Stimulated activated naive CD8-positive, alpha-beta T cell treated with anti-CD3 and anti-CD28 coated beads, Interleukin-15, Interleukin-2, amounts not matched to agents 100 ng/mL and 50 ng/mL, for 24 hours (primary cell): ENCODE measurements around the gene SNRPD1.
"Not testable (repeated sequence)": the region's sequence is repeated elsewhere in the genome, so short reads cannot be mapped to it uniquely, and the experiment has no call there.

Experiments used
- H3K27ac Mint-ChIP-seq: one replicate; pipeline ENCODE4 v1.8.0; 2021; ENCODE audit warnings: mild to moderate bottlenecking, mixed read lengths
- H3K27me3 Mint-ChIP-seq: one replicate; pipeline ENCODE4 v1.8.0; 2021; ENCODE audit warnings: mixed read lengths
- H3K36me3 Mint-ChIP-seq: one replicate; pipeline ENCODE4 v1.8.0; 2021; ENCODE audit warnings: low read depth, mixed read lengths
- H3K4me1 Mint-ChIP-seq: one replicate; pipeline ENCODE4 v1.8.0; 2021; ENCODE audit warnings: low read depth, mixed read lengths
- H3K4me3 Mint-ChIP-seq: one replicate; pipeline ENCODE4 v1.8.0; 2021; ENCODE audit warnings: mild to moderate bottlenecking, mixed read lengths
- H3K9me3 Mint-ChIP-seq: one replicate; pipeline ENCODE4 v1.8.0; 2021; ENCODE audit warnings: mixed read lengths

Gene SNRPD1

DNA sequence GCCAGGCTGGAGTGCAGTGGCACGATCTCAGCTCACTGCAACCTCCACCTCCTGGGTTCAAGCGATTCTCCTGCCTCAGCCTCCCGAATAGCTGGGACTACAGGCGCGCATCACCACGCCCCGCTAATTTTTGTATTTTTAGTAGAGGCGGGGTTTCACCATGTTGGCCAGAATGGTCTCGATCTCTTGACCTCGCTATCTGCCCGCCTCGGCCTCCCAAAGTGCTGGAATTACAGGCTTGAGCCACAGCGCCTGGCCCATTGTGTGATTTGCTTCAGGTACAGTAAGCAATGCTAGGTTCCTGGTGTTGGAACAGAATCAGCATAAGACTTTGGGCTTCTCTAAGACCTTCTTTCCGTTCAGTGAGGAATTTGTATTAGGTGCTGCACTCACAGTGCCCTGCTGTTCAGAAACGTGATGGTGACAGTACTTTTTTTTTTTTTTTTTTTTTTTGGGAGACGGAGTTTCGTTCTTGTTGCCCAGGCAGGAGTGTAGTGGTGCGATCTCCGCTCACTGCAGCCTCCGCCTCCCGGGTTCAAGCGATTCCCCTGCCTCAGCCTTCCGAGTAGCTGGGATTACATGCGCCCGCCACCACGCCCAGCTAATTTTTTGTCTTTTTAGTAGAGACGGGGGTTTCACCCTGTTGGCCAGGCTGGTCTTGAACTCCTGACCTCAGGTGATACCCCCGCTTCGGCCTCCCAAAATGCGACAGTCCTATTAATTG lies 551 bp upstream of the SNRPD1 start:
- H3K9me3 Mint-ChIP-seq, H3K27me3 Mint-ChIP-seq: not testable (repeated sequence)
- peak overlapping the region; percentile 98 for H3K27ac Mint-ChIP-seq
- H3K36me3 Mint-ChIP-seq: peaks cover 33% of the 10 kb centered on the region
- peak overlapping the region; percentile 95 for H3K4me3 Mint-ChIP-seq
- peaks cover 33% of the 10 kb centered on the region for H3K4me1 Mint-ChIP-seq

DNA sequence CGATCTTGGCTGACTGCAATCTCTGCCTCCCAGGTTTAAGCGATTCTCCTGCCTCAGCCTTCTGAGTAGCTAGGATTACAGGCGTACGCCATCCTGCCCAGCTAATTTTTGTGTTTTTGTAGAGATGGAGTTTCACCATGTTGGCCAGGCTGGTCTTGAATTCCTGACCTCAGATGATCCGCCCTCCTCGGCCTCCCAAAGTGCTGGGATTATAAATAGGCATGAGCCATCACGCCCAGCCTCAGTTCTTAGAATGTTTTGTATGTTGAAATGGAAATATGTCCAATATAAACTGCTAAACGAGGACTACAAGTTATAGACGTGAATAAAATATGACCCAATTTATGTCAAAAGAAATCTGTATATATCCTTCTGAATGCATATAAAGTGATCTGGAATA lies 9.5 kb downstream of the SNRPD1 start:
- Mint-ChIP-seq H3K4me1 (peaks cover 40% of the 10 kb centered on the region), H3K36me3 (peaks cover 62% of the 10 kb centered on the region)
- not testable (repeated sequence) for H3K27ac Mint-ChIP-seq, H3K9me3 Mint-ChIP-seq, H3K27me3 Mint-ChIP-seq, H3K4me3 Mint-ChIP-seq

DNA sequence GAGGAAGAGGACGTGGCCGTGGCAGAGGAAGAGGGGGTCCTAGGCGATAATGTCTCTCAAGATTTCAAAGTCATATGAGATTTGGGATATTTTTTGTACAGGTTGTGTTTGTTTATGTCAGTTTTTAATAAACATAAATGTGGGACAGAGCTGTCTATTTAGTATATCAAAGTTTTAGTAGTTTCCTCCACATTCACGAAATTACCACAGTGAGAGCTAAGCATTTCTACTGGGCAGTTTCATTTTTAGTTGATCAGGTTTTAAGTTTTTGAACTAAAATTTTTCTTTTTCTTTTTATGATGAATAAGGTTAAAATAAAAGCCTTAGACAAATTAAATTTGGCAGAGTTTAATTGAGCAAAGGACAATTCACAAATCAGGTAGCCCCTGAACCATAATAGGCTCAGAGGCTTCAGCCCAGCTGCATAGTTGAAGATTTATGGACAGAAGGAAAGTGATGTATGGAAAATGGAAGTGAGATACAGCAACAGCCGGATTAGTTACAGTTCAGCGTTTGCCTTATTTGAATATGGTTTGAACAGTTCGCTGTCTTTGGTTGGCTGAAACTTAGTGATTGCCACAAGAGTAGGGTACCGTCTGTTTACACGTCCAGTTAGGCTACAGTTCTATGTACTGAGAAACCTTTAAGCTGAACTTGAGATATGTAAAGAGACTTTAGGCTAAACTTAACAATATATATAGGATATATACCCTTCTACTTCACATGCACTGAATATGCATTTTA lies 17.1 kb downstream of the SNRPD1 start:
- H3K9me3 Mint-ChIP-seq: no peaks in the 10 kb centered on the region
- peaks cover 21% of the 10 kb centered on the region for H3K4me1 Mint-ChIP-seq
- peaks cover 68% of the 10 kb centered on the region for H3K36me3 Mint-ChIP-seq
- H3K27me3 Mint-ChIP-seq: no peaks in the 10 kb centered on the region
- H3K4me3 Mint-ChIP-seq: no peak overlapping the region
- peak overlapping the region; percentile 78 for H3K27ac Mint-ChIP-seq

DNA sequence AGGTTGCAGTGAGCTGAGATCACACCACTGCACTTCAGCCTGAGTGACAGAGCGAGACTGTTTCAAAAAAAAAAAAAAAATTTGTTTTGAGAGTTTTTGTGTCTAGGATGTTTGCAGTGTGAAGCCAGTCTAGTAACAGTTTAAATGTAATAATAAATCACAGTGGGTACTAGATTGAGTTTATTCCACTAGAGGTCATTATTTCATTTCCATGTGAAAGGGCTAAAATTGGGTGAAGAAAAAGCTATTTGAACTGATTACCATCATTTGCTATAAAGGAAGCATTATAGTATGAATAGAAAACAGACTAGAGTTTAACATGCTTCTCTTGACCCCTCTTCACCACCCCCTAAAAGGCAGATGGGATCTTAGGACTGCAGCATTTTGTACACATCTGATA lies 20.3 kb downstream of the SNRPD1 start:
- peaks cover 11% of the 10 kb centered on the region for H3K4me1 Mint-ChIP-seq
- peaks cover 65% of the 10 kb centered on the region for H3K36me3 Mint-ChIP-seq
- no peak overlapping the region for H3K27ac Mint-ChIP-seq
- no peaks in the 10 kb centered on the region for H3K9me3 Mint-ChIP-seq
- no peak overlapping the region for H3K4me3 Mint-ChIP-seq
- no peaks in the 10 kb centered on the region for H3K27me3 Mint-ChIP-seq

DNA sequence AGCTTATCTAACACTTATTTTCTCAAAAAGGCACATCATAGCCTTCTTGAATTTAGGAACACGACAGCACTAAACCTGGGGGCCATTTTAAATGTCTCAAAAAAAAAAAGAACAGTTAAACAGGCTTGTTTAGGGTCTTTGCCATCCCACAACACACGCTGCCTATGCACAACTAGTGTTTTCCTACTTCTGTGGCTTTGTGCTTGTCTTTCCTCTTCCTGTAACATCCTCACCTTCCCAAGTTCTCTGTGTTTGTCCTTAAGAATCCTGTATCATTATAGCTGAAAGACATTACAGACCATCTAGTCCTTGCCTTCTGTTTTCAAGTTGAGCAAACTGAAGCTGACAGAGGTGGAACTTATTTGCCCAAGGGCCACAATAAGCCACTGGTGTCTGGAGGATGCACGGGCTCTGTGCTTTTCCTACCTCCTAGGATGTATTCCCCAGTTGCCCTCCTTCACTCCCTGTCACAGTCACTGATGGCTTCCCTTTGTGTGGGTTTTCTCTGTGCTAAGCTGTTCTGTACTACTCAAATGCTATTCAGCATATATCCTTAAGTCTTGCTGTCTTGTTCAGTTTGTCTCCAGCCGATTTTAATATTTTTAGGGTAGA lies 22.6 kb downstream of the SNRPD1 start:
- Mint-ChIP-seq H3K4me1 (peaks cover 11% of the 10 kb centered on the region), H3K27ac (no peak overlapping the region), H3K36me3 (peaks cover 42% of the 10 kb centered on the region), H3K27me3 (no peaks in the 10 kb centered on the region), H3K4me3 (no peak overlapping the region), H3K9me3 (no peaks in the 10 kb centered on the region)

DNA sequence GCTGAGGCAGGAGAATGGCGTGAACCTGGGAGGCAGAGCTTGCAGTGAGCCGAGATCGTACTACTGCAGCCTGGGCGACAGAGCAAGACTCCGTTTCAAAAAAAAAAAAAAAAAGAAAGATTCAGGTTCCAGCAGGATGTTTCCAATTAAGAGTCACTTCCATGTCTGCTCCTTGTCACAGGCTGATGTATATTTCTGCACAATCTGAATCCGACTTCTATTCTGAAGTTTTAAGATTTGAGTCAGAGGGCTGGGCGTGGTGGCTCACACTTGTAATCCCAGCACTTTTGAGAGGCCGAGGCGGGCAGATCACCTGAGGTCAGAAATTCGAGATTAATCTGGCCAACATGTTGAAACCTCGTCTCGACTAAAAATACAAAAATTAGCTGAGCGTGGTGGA lies 24.7 kb downstream of the SNRPD1 start:
- H3K27me3 Mint-ChIP-seq: no peaks in the 10 kb centered on the region
- no peaks in the 10 kb centered on the region for H3K9me3 Mint-ChIP-seq
- H3K4me3 Mint-ChIP-seq: no peak overlapping the region
- peaks cover 11% of the 10 kb centered on the region for H3K4me1 Mint-ChIP-seq
- H3K27ac Mint-ChIP-seq: no peak overlapping the region
- peaks cover 31% of the 10 kb centered on the region for H3K36me3 Mint-ChIP-seq

DNA sequence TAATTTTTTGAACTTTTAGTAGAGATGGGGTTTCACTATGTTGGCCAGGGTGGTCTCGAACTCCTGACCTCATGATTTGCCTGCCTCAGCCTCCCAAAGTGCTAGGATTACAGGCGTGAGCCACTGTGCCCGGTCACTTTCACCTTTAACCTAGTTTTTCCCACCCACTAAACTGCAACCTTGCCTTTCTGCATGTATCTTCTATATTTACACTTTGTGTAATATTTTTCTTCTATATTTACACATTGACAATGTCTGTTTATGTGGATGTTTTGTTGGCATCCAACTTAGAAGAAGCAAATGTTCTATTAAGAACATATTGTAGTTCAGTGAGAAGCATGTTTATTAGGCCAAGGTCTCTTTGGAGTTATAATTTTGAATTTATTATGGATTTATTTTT lies 26.7 kb downstream of the SNRPD1 start:
- Mint-ChIP-seq H3K36me3 (peaks cover 24% of the 10 kb centered on the region), H3K4me3 (no peak overlapping the region), H3K4me1 (peaks cover 11% of the 10 kb centered on the region), H3K9me3 (no peaks in the 10 kb centered on the region), H3K27ac (no peak overlapping the region), H3K27me3 (no peaks in the 10 kb centered on the region)

DNA sequence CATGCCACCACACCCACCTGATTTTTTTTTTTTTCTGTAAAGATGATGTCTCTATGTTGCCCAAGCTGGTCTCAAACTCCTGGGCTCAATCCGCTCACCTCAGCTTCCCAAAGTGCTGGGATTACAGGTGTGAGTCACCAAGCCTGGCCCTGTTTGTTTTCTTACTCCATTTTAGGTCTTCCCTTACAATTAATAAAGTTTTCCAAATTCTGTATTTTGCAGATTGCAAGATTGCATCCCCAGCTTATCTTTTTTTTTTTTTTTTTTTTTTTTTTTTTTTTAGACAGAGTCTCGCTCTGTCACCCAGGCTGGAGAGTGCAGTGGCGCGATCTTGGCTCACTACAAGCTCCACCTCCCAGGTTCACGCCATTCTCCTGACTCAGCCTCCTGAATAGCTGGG lies 28.3 kb downstream of the SNRPD1 start:
- not testable (repeated sequence) for H3K27me3 Mint-ChIP-seq, H3K27ac Mint-ChIP-seq
- H3K36me3 Mint-ChIP-seq: peaks cover 22% of the 10 kb centered on the region

DNA sequence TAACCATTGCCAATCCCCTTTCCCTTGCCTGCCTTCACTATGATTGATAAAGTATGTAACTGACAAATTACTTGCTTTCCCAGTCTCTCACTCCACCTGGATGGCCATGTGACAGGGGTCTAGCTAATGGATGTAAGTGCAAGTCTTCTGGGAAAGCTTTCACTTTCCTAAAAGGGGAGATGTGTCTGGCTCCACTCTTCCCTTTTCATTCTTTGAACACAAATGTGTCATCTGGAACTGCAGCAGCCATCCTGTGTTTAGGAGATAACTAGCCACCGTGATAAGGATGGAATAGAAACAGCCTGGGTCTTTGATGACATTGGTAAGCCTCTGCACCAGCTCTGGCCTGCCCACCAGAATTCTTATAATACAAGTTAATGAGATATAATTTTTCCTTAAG lies 38.2 kb downstream of the SNRPD1 start:
- no peak overlapping the region for H3K27ac Mint-ChIP-seq

More for the DNA sequence above, 28.3 kb downstream of the SNRPD1 start:
- H3K9me3 Mint-ChIP-seq, H3K4me3 Mint-ChIP-seq: not testable (repeated sequence)
- peaks cover 11% of the 10 kb centered on the region for H3K4me1 Mint-ChIP-seq

DNA sequence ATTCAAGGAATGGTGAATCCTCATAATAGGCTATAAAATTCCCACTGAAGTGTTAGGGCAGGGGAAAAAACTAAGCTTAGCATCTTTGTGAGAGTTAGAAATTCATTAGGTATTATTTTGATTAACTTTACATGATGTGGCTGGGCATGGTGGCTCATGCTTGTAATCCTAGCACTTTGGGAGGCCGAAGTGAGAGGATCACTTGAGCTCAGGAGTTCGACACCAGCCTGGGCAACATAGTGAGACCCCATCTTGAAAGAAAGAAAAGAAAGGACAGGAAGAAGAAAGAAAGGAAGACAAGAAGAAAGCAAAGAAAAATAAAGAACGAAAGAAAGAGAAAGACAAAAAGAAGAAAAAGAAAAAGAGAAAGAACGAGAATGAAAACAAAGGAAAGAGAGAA lies 40.0 kb downstream of the SNRPD1 start:
- H3K27me3 Mint-ChIP-seq: no peaks in the 10 kb centered on the region
- no peaks in the 10 kb centered on the region for H3K9me3 Mint-ChIP-seq
- no peaks in the 10 kb centered on the region for H3K4me1 Mint-ChIP-seq
- no peak overlapping the region for H3K27ac Mint-ChIP-seq
- H3K4me3 Mint-ChIP-seq: no peak overlapping the region
- H3K36me3 Mint-ChIP-seq: peaks cover 37% of the 10 kb centered on the region

More for the DNA sequence above, 38.2 kb downstream of the SNRPD1 start:
- Mint-ChIP-seq H3K9me3 (no peaks in the 10 kb centered on the region), H3K27me3 (no peaks in the 10 kb centered on the region), H3K4me3 (no peak overlapping the region), H3K4me1 (no peaks in the 10 kb centered on the region), H3K36me3 (peaks cover 30% of the 10 kb centered on the region)

DNA sequence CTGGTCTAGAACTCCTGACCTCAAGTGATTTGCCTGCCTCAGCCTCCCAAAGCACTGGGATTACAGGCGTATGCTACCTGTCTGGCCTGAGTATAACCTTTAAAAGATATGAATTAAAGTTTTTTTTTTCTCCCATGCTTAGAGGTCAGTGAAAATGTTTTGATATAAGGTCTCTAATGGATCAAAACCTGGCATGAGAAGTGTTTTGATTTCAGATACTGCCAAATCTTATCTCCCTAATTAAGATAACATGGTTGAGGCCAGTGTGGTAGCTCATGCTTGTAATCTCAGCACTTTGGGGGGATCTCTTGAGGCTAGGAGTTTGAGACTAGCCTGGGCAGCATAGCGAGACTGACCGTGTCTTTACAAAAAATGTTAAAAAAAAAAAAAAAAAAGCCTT lies 41.2 kb downstream of the SNRPD1 start:
- no peaks in the 10 kb centered on the region for H3K27me3 Mint-ChIP-seq
- H3K4me1 Mint-ChIP-seq: no peaks in the 10 kb centered on the region
- H3K4me3 Mint-ChIP-seq: no peak overlapping the region
- H3K27ac Mint-ChIP-seq: no peak overlapping the region
- peaks cover 38% of the 10 kb centered on the region for H3K36me3 Mint-ChIP-seq
- no peaks in the 10 kb centered on the region for H3K9me3 Mint-ChIP-seq

DNA sequence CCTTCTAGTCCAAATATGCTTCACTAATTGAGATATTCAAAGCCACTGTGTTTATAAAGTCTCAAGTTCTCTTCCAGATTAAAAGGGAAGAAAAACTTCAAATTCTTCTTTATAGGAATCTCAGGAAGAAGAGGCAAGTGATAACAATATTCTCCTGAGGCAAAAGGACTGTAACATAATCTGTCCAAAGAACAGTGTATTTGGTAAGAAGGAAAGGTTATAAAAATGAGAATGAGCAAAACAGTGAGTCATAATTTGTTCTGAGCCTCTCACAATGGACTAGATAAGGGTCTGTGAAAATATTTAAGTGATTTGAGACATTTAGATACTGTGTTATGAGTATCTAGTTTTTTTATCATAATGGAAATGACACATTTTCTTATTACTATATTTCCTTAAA lies 44.3 kb downstream of the SNRPD1 start:
- no peaks in the 10 kb centered on the region for H3K9me3 Mint-ChIP-seq
- no peak overlapping the region for H3K27ac Mint-ChIP-seq
- no peaks in the 10 kb centered on the region for H3K4me1 Mint-ChIP-seq
- H3K36me3 Mint-ChIP-seq: peaks cover 38% of the 10 kb centered on the region
- no peaks in the 10 kb centered on the region for H3K27me3 Mint-ChIP-seq
- no peak overlapping the region for H3K4me3 Mint-ChIP-seq

DNA sequence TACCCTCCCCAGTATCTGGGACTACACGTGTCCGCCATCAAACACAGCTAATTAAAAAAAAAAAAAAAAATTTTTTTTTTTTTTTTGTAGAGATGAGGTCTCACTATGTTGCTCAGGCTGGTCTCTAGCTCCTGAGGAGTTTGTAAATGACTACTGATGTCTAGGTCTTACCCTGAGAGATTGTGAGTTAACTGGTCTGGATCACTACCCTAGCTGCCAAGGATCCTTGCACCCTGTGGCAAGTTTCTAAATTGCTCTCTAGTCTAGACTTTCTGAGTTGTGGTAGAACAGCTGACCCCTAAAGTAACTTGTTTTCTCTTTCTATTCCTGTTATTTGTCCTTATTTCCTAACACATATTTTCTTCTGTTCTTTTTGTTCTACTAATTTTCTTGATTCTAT lies 48.0 kb downstream of the SNRPD1 start:
- H3K36me3 Mint-ChIP-seq: peaks cover 33% of the 10 kb centered on the region
- no peaks in the 10 kb centered on the region for H3K27me3 Mint-ChIP-seq
- H3K4me3 Mint-ChIP-seq: no peak overlapping the region
- no peaks in the 10 kb centered on the region for H3K4me1 Mint-ChIP-seq
- H3K27ac Mint-ChIP-seq: no peak overlapping the region
- H3K9me3 Mint-ChIP-seq: no peaks in the 10 kb centered on the region

DNA sequence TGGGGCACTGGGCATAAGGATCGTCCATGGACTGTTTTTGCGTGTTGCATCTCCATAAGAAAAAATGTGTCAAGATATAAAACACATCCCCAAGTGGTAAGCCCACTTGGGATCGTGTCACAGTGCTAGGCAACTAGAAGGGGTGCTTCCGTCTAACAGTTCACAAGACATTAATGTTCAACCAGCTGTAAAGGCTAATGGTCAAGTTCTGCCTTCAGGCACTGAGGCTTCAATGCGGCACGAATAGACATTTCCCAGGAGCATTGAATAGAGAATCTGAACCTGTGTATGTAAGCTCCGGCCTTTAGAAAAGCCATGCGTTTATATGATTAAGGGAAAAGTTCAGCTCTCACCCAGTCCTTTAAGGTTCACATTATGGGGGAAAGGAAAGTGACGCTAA lies 50.5 kb downstream of the SNRPD1 start:
- no peaks in the 10 kb centered on the region for H3K4me1 Mint-ChIP-seq
- no peak overlapping the region for H3K27ac Mint-ChIP-seq
- H3K36me3 Mint-ChIP-seq: peaks cover 28% of the 10 kb centered on the region
- H3K9me3 Mint-ChIP-seq: no peaks in the 10 kb centered on the region
- no peaks in the 10 kb centered on the region for H3K27me3 Mint-ChIP-seq
- no peak overlapping the region for H3K4me3 Mint-ChIP-seq

DNA sequence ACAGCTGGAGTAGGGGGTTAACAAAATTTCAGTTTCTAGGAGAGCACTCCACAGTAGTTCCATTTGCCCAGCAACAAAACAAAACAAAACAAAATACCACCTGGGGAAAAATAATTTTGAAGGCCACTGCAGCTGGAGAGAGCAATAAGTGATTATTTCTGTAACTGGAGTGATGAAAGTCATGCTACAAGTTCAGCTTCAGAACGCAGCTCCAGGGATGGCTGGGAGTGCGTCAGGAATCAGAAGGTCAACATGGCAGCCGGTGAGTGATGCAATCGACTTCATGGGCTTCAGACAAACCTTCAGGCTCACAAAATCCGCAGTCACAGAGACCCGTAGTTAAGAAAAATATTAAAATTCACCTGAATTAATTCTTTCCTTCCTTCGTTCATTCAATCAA lies 51.5 kb downstream of the SNRPD1 start:
- Mint-ChIP-seq H3K4me1 (no peaks in the 10 kb centered on the region), H3K27me3 (no peaks in the 10 kb centered on the region), H3K27ac (no peak overlapping the region), H3K4me3 (no peak overlapping the region), H3K9me3 (no peaks in the 10 kb centered on the region), H3K36me3 (peaks cover 28% of the 10 kb centered on the region)
